MM.1S (cell line): ENCODE results near the gene ASPHD2.

ENCODE experiments used
- DNase-seq: peaks from one replicate; pipeline ENCODE4 v3.0.0-alpha.2; 2015
- H2AFZ ChIP-seq: fragments of 300-600 bp; sonication (generic); 2 replicates; pipeline ENCODE4 v1.6.0; 2016; ENCODE audit warnings: antibody characterized with exemption, low read length
- H3F3A ChIP-seq: fragments of 300-600 bp; sonication (generic); 2 replicates; pipeline ENCODE4 v1.6.1; 2016; ENCODE audit warnings: mild to moderate bottlenecking, antibody characterized with exemption, low read length, moderate library complexity, mixed read lengths; ENCODE audit not compliant: insufficient read depth
- H3K27ac ChIP-seq: fragments of 300-600 bp; sonication (generic); 2 replicates; pipeline ENCODE4 v1.5.1; 2016; ENCODE audit warnings: mild to moderate bottlenecking, low read length
- H3K27me3 ChIP-seq: fragments of 300-600 bp; sonication (generic); replicated peaks from 2 replicates; pipeline ENCODE4 v1.6.0; 2016; ENCODE audit warnings: low read length; ENCODE audit not compliant: insufficient read depth
- H3K36me3 ChIP-seq: fragments of 300-600 bp; sonication (generic); replicated peaks from 2 replicates; pipeline ENCODE4 v1.6.1; 2016; ENCODE audit warnings: mild to moderate bottlenecking, low read length, mixed read lengths; ENCODE audit not compliant: insufficient read depth
- H3K4me1 ChIP-seq: fragments of 300-600 bp; sonication (generic); 2 replicates; pipeline ENCODE4 v1.6.1; 2016; ENCODE audit warnings: low read length, mixed read lengths
- H3K4me2 ChIP-seq: fragments of 300-600 bp; sonication (generic); 2 replicates; pipeline ENCODE4 v1.6.0; 2016; ENCODE audit warnings: low read depth, low read length
- H3K4me3 ChIP-seq: fragments of 300-600 bp; sonication (generic); 2 replicates; pipeline ENCODE4 v1.5.1; 2016; ENCODE audit warnings: low read length, mixed read lengths
- H3K79me2 ChIP-seq: fragments of 300-600 bp; sonication (generic); 2 replicates; pipeline ENCODE4 v1.6.1; 2016; ENCODE audit warnings: mixed run types, low read length, mixed read lengths
- H3K9ac ChIP-seq: fragments of 300-600 bp; sonication (generic); 2 replicates; pipeline ENCODE4 v1.6.1; 2016; ENCODE audit warnings: low read length, mixed read lengths
- H3K9me2 ChIP-seq: fragments of 300-600 bp; sonication (generic); replicated peaks from 2 replicates; pipeline ENCODE4 v1.6.1; 2016; ENCODE audit warnings: mild to moderate bottlenecking, low read length, mixed read lengths; ENCODE audit not compliant: insufficient read depth
- H3K9me3 ChIP-seq: fragments of 300-600 bp; sonication (generic); replicated peaks from 2 replicates; pipeline ENCODE4 v1.6.1; 2016; ENCODE audit warnings: mild to moderate bottlenecking, low read length, mixed read lengths; ENCODE audit not compliant: insufficient read depth
- H4K20me1 ChIP-seq: fragments of 300-600 bp; sonication (generic); 2 replicates; pipeline ENCODE4 v1.6.1; 2016; ENCODE audit warnings: mild to moderate bottlenecking, low read length, moderate library complexity, mixed read lengths; ENCODE audit not compliant: insufficient read depth
- EZH2 ChIP-seq: fragments of 300-600 bp; sonication (generic); optimal IDR thresholded peaks from 2 replicates; pipeline ENCODE3; 2017; ENCODE audit warnings: low read depth, mild to moderate bottlenecking, antibody characterized with exemption, low read length, mixed read lengths
- EZH2phosphoT487 ChIP-seq: fragments of 300-600 bp; sonication (generic); IDR thresholded peaks from 2 replicates; pipeline ENCODE4 v1.6.1; 2018; ENCODE audit warnings: antibody characterized with exemption, low read length
- TF ChIP-seq, protein P1 (sequence below): fragments of 300-600 bp; sonication (generic); IDR thresholded peaks from 2 replicates; pipeline ENCODE4 v1.5.1; 2016; ENCODE audit warnings: antibody characterized with exemption, low read length, mixed read lengths

The ASPHD2 gene

DNA sequence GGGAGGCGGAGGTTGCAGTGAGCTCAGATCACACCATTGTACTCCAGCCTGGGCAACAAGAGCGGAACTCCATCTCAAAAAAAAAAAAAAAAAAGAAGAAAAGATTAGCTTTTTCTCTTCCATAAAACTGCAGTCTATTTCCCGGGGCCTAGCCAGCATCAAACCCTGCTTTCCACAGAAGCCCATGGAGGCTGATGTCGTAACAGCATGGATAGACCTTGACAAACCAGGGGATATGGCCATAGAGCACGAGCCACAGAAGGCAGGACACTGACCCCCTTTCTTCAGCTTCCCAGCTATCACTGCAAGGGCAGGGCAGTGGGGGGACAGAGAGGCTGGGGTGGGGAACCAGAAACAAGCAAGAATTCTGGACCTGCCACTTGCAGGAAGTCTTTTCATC, 33.0 kb downstream of the ASPHD2 start:
- H3K4me1 ChIP-seq, result no peaks in the 10 kb centered on the region
- H4K20me1 ChIP-seq, result no peaks in the 10 kb centered on the region

DNA sequence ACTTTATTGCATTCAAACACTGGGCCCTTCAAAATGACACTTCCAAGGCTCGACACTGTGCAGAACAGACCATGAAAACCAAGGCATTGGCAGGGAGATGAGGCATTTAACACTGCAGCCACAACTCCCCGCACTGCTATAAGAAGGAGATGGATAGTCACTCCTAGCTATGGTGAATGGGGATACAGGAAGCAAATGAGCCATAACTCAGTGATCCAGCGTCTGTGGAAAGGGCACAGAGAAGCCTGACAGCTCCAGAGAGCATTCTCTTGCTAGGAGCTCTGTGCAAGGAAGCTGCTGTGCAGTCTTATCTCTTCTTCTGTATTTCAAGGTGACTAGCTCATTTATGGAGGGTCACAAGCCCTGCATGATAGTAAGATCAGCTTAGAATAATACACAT, 33.6 kb downstream of the ASPHD2 start:
- no peaks in the 10 kb centered on the region for H3K36me3 ChIP-seq
- no peak for DNase-seq
- no peaks in the 10 kb centered on the region for H3K4me1 ChIP-seq

More for the DNA sequence above, 33.0 kb downstream of the ASPHD2 start:
- Histone ChIP-seq H3K27me3 (no peaks in the 10 kb centered on the region), H3K9ac (no peak overlapping the region), H3K4me3 (no peak overlapping the region), H3K79me2 (0 out of 2 replicates have a peak, but pooled peaks cover 4% of the 10 kb centered on the region), H3K9me3 (no peaks in the 10 kb centered on the region), H3F3A (no peaks in the 10 kb centered on the region), H3K9me2 (no peaks in the 10 kb centered on the region), H3K4me2 (no peak overlapping the region), H3K27ac (no peak overlapping the region), H2AFZ (no peak overlapping the region), H3K36me3 (no peaks in the 10 kb centered on the region)
- TF ChIP-seq, protein P1, sequence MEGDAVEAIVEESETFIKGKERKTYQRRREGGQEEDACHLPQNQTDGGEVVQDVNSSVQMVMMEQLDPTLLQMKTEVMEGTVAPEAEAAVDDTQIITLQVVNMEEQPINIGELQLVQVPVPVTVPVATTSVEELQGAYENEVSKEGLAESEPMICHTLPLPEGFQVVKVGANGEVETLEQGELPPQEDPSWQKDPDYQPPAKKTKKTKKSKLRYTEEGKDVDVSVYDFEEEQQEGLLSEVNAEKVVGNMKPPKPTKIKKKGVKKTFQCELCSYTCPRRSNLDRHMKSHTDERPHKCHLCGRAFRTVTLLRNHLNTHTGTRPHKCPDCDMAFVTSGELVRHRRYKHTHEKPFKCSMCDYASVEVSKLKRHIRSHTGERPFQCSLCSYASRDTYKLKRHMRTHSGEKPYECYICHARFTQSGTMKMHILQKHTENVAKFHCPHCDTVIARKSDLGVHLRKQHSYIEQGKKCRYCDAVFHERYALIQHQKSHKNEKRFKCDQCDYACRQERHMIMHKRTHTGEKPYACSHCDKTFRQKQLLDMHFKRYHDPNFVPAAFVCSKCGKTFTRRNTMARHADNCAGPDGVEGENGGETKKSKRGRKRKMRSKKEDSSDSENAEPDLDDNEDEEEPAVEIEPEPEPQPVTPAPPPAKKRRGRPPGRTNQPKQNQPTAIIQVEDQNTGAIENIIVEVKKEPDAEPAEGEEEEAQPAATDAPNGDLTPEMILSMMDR, result no peak
- no peak for TF ChIP-seq EZH2
- TF ChIP-seq EZH2phosphoT487, result no peak
- DNase-seq, result no peak

DNA sequence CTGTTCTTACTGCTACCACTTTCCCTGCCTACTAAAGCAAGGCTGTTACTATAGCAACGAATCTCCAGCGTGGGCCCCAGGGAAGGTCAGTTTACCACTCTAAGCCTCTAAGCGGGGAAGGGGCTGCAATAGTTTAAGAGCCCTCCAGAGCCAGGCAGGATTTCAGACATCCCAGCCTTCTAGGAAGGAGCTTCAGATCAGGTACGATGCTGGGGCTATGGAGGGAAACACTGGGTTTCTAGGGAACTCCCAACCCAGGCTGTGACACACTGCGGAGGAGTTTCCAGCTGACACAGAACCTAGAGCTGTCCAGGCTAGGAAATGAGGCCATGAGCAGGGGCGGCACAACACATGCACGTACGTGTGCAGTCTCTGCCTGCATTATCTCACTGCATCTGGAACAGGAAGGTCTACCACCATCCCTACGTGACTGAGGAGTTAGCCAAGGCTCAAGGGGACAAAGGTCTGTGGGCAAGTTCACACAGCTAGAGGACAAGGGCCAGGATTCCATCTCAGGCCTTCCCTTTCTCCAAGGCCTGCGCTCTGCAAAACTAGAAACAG, 34.1 kb downstream of the ASPHD2 start:
- H3K9ac ChIP-seq, result no peak overlapping the region
- no peaks in the 10 kb centered on the region for H3K9me2 ChIP-seq
- H3F3A ChIP-seq, result no peaks in the 10 kb centered on the region
- TF ChIP-seq, protein P1, result no peak
- TF ChIP-seq EZH2phosphoT487 (no peak), EZH2 (no peak)
- H3K4me2 ChIP-seq, result no peak overlapping the region
- H2AFZ ChIP-seq, result no peak overlapping the region
- no peaks in the 10 kb centered on the region for H3K36me3 ChIP-seq
- 0 out of 2 replicates have a peak, but pooled peaks cover 4% of the 10 kb centered on the region for H3K79me2 ChIP-seq
- H3K27me3 ChIP-seq, result no peaks in the 10 kb centered on the region
- H4K20me1 ChIP-seq, result no peaks in the 10 kb centered on the region
- H3K27ac ChIP-seq, result no peak overlapping the region
- no peaks in the 10 kb centered on the region for H3K9me3 ChIP-seq
- DNase-seq, result no peak
- no peak overlapping the region for H3K4me3 ChIP-seq
- no peaks in the 10 kb centered on the region for H3K4me1 ChIP-seq

More for the DNA sequence above, 33.6 kb downstream of the ASPHD2 start:
- H3K27ac ChIP-seq, result no peak overlapping the region
- no peaks in the 10 kb centered on the region for H3K27me3 ChIP-seq
- H4K20me1 ChIP-seq, result no peaks in the 10 kb centered on the region
- H3K4me2 ChIP-seq, result no peak overlapping the region
- no peak overlapping the region for H3K4me3 ChIP-seq
- H3K79me2 ChIP-seq, result 0 out of 2 replicates have a peak, but pooled peaks cover 4% of the 10 kb centered on the region
- H3K9ac ChIP-seq, result no peak overlapping the region
- TF ChIP-seq, protein P1, result no peak
- TF ChIP-seq EZH2 (no peak), EZH2phosphoT487 (no peak)
- H3F3A ChIP-seq, result no peaks in the 10 kb centered on the region
- no peaks in the 10 kb centered on the region for H3K9me3 ChIP-seq
- H2AFZ ChIP-seq, result no peak overlapping the region
- H3K9me2 ChIP-seq, result no peaks in the 10 kb centered on the region
